GM23248 (cell line): ENCODE measurements around the gene SLC26A8. TPM values are rescaled to one million over a fixed set of nuclear protein-coding genes. Genes with fewer than 3 reads are reported as not detected.
A peak's percentile ranks its signal among the peaks of the same experiment; 100 is the strongest.

Experiments used
- DNase-seq: peaks from one replicate; pipeline ENCODE4 v3.0.0-alpha.2; 2015
- H2AFZ ChIP-seq: fragments of 200-600 bp; sonication (generic); 2 replicates; pipeline ENCODE4 v1.6.1; 2016; ENCODE audit warnings: antibody characterized with exemption
- H3F3A ChIP-seq: fragments of 200-600 bp; sonication (generic); 2 replicates; pipeline ENCODE4 v1.6.1; 2016; ENCODE audit warnings: mild to moderate bottlenecking, antibody characterized with exemption, mixed run types; ENCODE audit not compliant: insufficient read depth
- H3K27ac ChIP-seq: fragments of 200-600 bp; sonication (generic); 2 replicates; pipeline ENCODE4 v1.5.1; 2016; ENCODE audit warnings: mild to moderate bottlenecking
- H3K27me3 ChIP-seq: fragments of 200-600 bp; sonication (generic); replicated peaks from 2 replicates; pipeline ENCODE4 v1.6.1; 2016; ENCODE audit warnings: mild to moderate bottlenecking; ENCODE audit not compliant: insufficient read depth
- H3K36me3 ChIP-seq: fragments of 200-600 bp; sonication (generic); 2 replicates; pipeline ENCODE4 v1.6.1; 2016; ENCODE audit warnings: low read depth, mild to moderate bottlenecking
- H3K4me1 ChIP-seq: fragments of 200-600 bp; sonication (generic); 2 replicates; pipeline ENCODE4 v1.6.1; 2016; ENCODE audit warnings: mild to moderate bottlenecking; ENCODE audit not compliant: insufficient read depth
- H3K4me2 ChIP-seq: fragments of 200-600 bp; sonication (generic); one replicate; pipeline ENCODE4 v1.6.1; 2016; ENCODE audit warnings: mild to moderate bottlenecking; ENCODE audit not compliant: unreplicated experiment
- H3K4me3 ChIP-seq: fragments of 200-600 bp; sonication (generic); 2 replicates; pipeline ENCODE4 v1.5.1; 2016; ENCODE audit warnings: mild to moderate bottlenecking
- H3K79me2 ChIP-seq: fragments of 200-600 bp; sonication (generic); 2 replicates; pipeline ENCODE4 v1.6.1; 2016; ENCODE audit warnings: mild to moderate bottlenecking; ENCODE audit not compliant: insufficient read depth
- H3K9ac ChIP-seq: fragments of 200-600 bp; sonication (generic); 2 replicates; pipeline ENCODE4 v1.6.1; 2016; ENCODE audit warnings: mild to moderate bottlenecking
- H3K9me2 ChIP-seq: fragments of 200-600 bp; sonication (generic); 2 replicates; pipeline ENCODE4 v1.6.1; 2016; ENCODE audit warnings: mixed run types, mild to moderate bottlenecking, moderate library complexity; ENCODE audit not compliant: insufficient read depth
- H3K9me3 ChIP-seq: fragments of 200-600 bp; sonication (generic); one replicate; pipeline ENCODE4 v1.6.1; 2017; ENCODE audit warnings: low read depth
- H4K20me1 ChIP-seq: fragments of 200-600 bp; sonication (generic); 2 replicates; pipeline ENCODE4 v1.6.0; 2016; ENCODE audit not compliant: insufficient read depth
- EZH2 ChIP-seq: fragments of 200-600 bp; sonication (generic); IDR thresholded peaks from 2 replicates; pipeline ENCODE4 v1.6.1; 2018; ENCODE audit warnings: antibody characterized with exemption, mild to moderate bottlenecking; ENCODE audit not compliant: insufficient read depth, poor library complexity, severe bottlenecking
- EZH2phosphoT487 ChIP-seq: fragments of 200-600 bp; sonication (generic); IDR thresholded peaks from 2 replicates; pipeline ENCODE4 v1.6.1; 2018; ENCODE audit warnings: antibody characterized with exemption, moderate library complexity, mild to moderate bottlenecking, low read depth; ENCODE audit not compliant: insufficient read depth
- WGBS, 2 experiments: methylation state at CpG; one replicate each; pipeline ENCODE4 v1.1.6; 2015 to 2017; ENCODE audit warnings: low lambda C conversion rate in 2 of 2, low coverage in 1 of 2; ENCODE audit errors: missing lambda C conversion rate in 2 of 2; 5-methylcytosine and 5-hydroxymethylcytosine counted together
- in situ Hi-C: fragments of 300-500 bp; cut with MboI; formaldehyde crosslinking; loops from 2 replicates; pipeline ENCODE4 v1.15.0; 2020
- polyA plus RNA-seq: library from polyadenylated mRNA; unstranded; fragments of >200 nt; fragmentation: Nextera tagmentation; extraction: Ambion mirVana; gene quantifications from 2 replicates; pipeline ENCODE4 v1.2.1, GENCODE V29; 2016
- total RNA-seq: library from RNA; depleted of rRNA; stranded (reverse); fragments of >200 nt; shearing (Covaris generic); gene quantifications from 2 replicates; pipeline ENCODE4 v1.2.3, GENCODE V29; 2014

SLC26A8 gene
- total and polyA plus RNA-seq, 2 experiments from 2014 or later: not detected

- Histone ChIP-seq H3K36me3 (peaks cover 17% of the 10 kb centered on the region; the same call in 1 of the 2 replicates), H3K4me3 (no peak overlapping the region), H3K9ac (no peak overlapping the region), H4K20me1 (peaks cover 20% of the 10 kb centered on the region), H3K9me3 (no peaks in the 10 kb centered on the region), H3K4me2 (no peak overlapping the region), H3F3A (peaks cover 12% of the 10 kb centered on the region; the same call in 1 of the 2 replicates), H3K27me3 (no peaks in the 10 kb centered on the region), H3K4me1 (peaks cover 21% of the 10 kb centered on the region), H2AFZ (no peak overlapping the region), H3K9me2 (no peaks in the 10 kb centered on the region), H3K79me2 (peaks cover 100% of the 10 kb centered on the region), H3K27ac (no peak overlapping the region)
- WGBS, 2 experiments: 69 to 72% methylated on average over 2 of the region's 2 CpGs
- in situ Hi-C loops: no loop called here
- DNase-seq: no peak
- no peak for TF ChIP-seq EZH2phosphoT487
These were observed 30.5 kb upstream of the SLC26A8 start for GRCh38 chr6:36054956-36055355.

- Histone ChIP-seq H3K27ac (peak overlapping the region; percentile 9; the same call in 1 of the 2 replicates), H3K4me2 (no peak overlapping the region), H3K36me3 (peaks cover 12% of the 10 kb centered on the region; the same call in 1 of the 2 replicates), H3K4me1 (peaks cover 21% of the 10 kb centered on the region), H3K9me2 (no peaks in the 10 kb centered on the region), H3F3A (peaks cover 12% of the 10 kb centered on the region; the same call in 1 of the 2 replicates), H4K20me1 (peaks cover 20% of the 10 kb centered on the region), H3K4me3 (no peak overlapping the region), H3K27me3 (no peaks in the 10 kb centered on the region), H3K9ac (no peak overlapping the region), H2AFZ (no peak overlapping the region), H3K9me3 (no peaks in the 10 kb centered on the region), H3K79me2 (peaks cover 100% of the 10 kb centered on the region)
- WGBS, 2 experiments: 50 to 59% methylated on average over 2 of the region's 2 CpGs
- TF ChIP-seq EZH2: no peak
- no peak for TF ChIP-seq EZH2phosphoT487
- DNase-seq: peak; percentile 37
- in situ Hi-C loops: no loop called here
These were observed 30.0 kb upstream of the SLC26A8 start for GRCh38 chr6:36054415-36054814.

DNA sequence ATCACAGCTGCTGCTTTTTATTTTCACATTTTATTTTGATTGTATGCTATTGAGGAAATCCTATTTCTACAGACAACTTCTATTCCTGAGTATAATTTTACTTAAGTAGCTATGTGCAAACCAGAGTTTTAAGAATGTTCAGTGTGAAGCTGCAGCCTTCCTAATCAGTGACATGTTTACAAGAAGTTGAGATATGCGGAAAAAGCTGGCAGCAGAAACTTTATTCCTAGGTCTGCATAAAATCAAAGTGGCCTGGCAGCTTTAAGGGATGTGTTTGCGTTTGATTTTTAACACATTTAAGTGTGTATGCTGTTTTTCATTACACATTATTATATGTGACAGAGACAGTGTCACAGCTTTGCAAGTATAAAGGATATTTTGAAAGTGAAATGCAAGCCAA, 29.4 kb upstream of the SLC26A8 start:
- Histone ChIP-seq H3F3A (peaks cover 12% of the 10 kb centered on the region; the same call in 1 of the 2 replicates), H2AFZ (no peak overlapping the region), H3K9me3 (no peaks in the 10 kb centered on the region), H3K4me2 (no peak overlapping the region), H3K27ac (peak overlapping the region; percentile 9; the same call in 1 of the 2 replicates), H3K4me3 (no peak overlapping the region), H3K79me2 (peaks cover 100% of the 10 kb centered on the region), H3K36me3 (peaks cover 12% of the 10 kb centered on the region; the same call in 1 of the 2 replicates), H3K4me1 (peaks cover 21% of the 10 kb centered on the region), H3K27me3 (no peaks in the 10 kb centered on the region), H4K20me1 (peaks cover 22% of the 10 kb centered on the region), H3K9ac (no peak overlapping the region), H3K9me2 (no peaks in the 10 kb centered on the region)
- DNase-seq: no peak
- in situ Hi-C loops: no loop called here
- TF ChIP-seq EZH2 (no peak), EZH2phosphoT487 (no peak)
- WGBS, 2 experiments: 35 to 47% methylated on average over 2 of the region's 2 CpGs

DNA sequence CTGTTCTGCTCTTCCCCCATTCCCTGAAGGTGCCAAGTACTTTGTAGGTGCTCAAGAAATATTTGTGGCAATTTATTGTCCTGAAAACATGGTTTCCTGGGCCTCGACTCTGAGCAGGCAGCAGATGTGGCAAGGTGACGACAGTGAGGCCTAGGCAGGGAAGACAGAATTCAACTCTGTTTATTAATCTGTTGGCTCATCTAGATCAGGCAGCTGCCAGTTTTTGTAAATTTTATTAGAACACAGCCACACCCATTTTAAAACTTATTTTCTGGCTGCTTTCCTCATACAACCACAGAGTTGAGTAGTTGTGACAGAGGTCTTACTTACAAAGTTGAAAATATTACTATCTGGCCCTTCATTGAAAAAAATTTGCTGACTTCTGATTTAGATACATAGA, 27.7 kb upstream of the SLC26A8 start:
- peaks cover 21% of the 10 kb centered on the region for H3K4me1 ChIP-seq
- H3K4me3 ChIP-seq: no peak overlapping the region
- in situ Hi-C loops: no loop called here
- no peak overlapping the region for H2AFZ ChIP-seq
- H3K9me2 ChIP-seq: no peaks in the 10 kb centered on the region
- no peaks in the 10 kb centered on the region for H3K9me3 ChIP-seq
- WGBS, 2 experiments: 41 to 54% methylated on average over 2 of the region's 2 CpGs
- H3K27ac ChIP-seq: peak overlapping the region; percentile 52
- H3K36me3 ChIP-seq: peaks cover 12% of the 10 kb centered on the region; the same call in 1 of the 2 replicates
- peaks cover 12% of the 10 kb centered on the region; the same call in 1 of the 2 replicates for H3F3A ChIP-seq
- H3K27me3 ChIP-seq: no peaks in the 10 kb centered on the region
- H4K20me1 ChIP-seq: peaks cover 27% of the 10 kb centered on the region
- peak; percentile 65 for DNase-seq
- H3K4me2 ChIP-seq: peak overlapping the region; percentile 41
- peaks cover 100% of the 10 kb centered on the region for H3K79me2 ChIP-seq
- TF ChIP-seq EZH2: no peak
- no peak for TF ChIP-seq EZH2phosphoT487
- peak overlapping the region; percentile 31; the same call in 1 of the 2 replicates for H3K9ac ChIP-seq
